Transverse colon (tissue), 3 donors: Measurements from ENCODE around the gene ERVV-1.

Experiments
- EP300 ChIP-seq: sonication (generic); formaldehyde crosslinking; IDR thresholded peaks from one replicate; pipeline ENCODE4 v1.6.1; 2017; ENCODE audit warnings: antibody characterized with exemption, low read depth
- POLR2A ChIP-seq: fragments of 450-650 bp; IDR thresholded peaks from one replicate; pipeline ENCODE4 v1.6.1; 2016; ENCODE audit warnings: antibody characterized with exemption, mild to moderate bottlenecking, moderate library complexity
- TF ChIP-seq, protein P1 (sequence below), 5 experiments: fragments of 200-600 bp in 3 of 5; fragments of 450-650 bp in 2 of 5; sonication (generic) in 3 of 5; IDR thresholded peaks; 1 replicate in 2 of 5; 2 replicates in 3 of 5; pipeline ENCODE4 v1.5.1; 2016 to 2017; ENCODE audit warnings: antibody characterized with exemption in 5 of 5, inconsistent platforms in 3 of 5, mild to moderate bottlenecking in 2 of 5, moderate library complexity in 1 of 5

GRCh38 chr19:52988506-52988905 lies 25.2 kb upstream of the ERVV-1 start:
- TF ChIP-seq, protein P1, sequence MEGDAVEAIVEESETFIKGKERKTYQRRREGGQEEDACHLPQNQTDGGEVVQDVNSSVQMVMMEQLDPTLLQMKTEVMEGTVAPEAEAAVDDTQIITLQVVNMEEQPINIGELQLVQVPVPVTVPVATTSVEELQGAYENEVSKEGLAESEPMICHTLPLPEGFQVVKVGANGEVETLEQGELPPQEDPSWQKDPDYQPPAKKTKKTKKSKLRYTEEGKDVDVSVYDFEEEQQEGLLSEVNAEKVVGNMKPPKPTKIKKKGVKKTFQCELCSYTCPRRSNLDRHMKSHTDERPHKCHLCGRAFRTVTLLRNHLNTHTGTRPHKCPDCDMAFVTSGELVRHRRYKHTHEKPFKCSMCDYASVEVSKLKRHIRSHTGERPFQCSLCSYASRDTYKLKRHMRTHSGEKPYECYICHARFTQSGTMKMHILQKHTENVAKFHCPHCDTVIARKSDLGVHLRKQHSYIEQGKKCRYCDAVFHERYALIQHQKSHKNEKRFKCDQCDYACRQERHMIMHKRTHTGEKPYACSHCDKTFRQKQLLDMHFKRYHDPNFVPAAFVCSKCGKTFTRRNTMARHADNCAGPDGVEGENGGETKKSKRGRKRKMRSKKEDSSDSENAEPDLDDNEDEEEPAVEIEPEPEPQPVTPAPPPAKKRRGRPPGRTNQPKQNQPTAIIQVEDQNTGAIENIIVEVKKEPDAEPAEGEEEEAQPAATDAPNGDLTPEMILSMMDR (IDR thresholded peaks at IDR 0.05) = no peak
- TF ChIP-seq EP300 (no peak), POLR2A (no peak)
